C4-2B (cell line): ENCODE measurements around the gene ANO2.

Experiments used
- H3K27ac ChIP-seq: fragments of 450-650 bp; 2 replicates; pipeline ENCODE4 v1.5.1; 2017
- CTCF ChIP-seq: fragments of 450-650 bp; conservative IDR thresholded peaks from 2 replicates; pipeline ENCODE4 v1.5.1; 2017; ENCODE audit warnings: mild to moderate bottlenecking
- ZFX ChIP-seq: fragments of 450-650 bp; IDR thresholded peaks from 2 replicates; pipeline ENCODE4 v1.6.1; 2017

The ANO2 gene

GRCh38 chr12:5776091-5776490, 169.0 kb downstream of the ANO2 start:
- no peak overlapping the region for H3K27ac ChIP-seq
- TF ChIP-seq CTCF (no peak), ZFX (no peak)

DNA sequence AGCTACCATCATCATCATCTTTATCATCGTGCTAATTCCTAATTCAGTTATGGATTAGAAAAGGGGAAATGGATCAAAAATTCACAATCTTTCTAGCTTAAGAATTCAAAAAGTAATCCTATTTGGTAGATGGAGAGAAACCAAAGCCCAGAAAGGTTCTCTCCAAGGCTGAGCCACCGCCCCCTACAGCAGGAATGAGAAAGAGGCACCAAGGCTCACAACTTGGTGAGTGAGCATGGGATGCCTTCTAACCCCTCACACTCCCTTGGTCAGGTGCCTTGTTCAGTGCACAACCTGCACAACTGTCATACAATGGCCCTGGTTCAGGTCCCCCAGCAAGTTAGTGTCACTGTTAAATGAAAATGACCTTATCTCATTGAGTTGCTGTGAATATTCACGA, 171.5 kb downstream of the ANO2 start:
- H3K27ac ChIP-seq, result no peak overlapping the region
- TF ChIP-seq CTCF (no peak), ZFX (no peak)

DNA sequence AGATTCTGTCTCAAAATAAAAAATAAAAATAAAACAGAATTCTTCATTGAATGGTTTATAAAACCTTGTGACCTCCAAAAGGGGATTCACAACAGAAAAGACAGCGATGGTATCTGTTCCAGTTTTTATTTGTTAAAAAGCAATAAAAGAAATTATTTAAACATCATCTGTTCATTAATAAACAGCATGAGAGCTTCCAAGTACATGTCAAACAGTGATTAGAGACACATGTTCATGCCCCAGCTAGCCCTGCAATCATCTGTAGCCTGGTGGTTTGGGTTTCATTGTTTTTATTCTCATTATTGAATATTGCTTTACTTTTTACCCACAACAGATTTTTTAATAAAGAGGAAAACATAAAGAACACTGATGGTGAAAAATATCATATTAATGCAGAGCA, 173.3 kb downstream of the ANO2 start:
- no peak overlapping the region for H3K27ac ChIP-seq
- no peak for TF ChIP-seq ZFX
- no peak for TF ChIP-seq CTCF

DNA sequence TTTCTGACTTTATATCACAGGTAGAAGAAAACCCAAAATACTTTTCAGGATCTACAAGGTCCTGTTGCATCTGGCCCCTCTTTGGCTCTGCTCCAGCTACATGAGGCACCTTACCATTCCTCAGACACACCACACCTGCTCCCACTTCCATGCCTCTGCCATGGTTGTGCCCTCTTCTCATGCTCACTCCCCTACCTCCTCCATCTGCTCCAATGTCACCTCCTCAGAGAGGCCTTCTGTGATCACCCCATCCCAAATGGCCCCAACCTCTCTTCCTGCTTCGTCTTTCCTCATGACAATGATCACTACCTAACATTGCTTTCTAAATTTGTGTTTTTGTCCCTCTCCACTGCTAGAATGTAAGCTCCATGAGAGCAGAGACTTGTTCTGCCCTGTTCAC, 174.3 kb downstream of the ANO2 start:
- no peak overlapping the region for H3K27ac ChIP-seq
- TF ChIP-seq ZFX (no peak), CTCF (no peak)

DNA sequence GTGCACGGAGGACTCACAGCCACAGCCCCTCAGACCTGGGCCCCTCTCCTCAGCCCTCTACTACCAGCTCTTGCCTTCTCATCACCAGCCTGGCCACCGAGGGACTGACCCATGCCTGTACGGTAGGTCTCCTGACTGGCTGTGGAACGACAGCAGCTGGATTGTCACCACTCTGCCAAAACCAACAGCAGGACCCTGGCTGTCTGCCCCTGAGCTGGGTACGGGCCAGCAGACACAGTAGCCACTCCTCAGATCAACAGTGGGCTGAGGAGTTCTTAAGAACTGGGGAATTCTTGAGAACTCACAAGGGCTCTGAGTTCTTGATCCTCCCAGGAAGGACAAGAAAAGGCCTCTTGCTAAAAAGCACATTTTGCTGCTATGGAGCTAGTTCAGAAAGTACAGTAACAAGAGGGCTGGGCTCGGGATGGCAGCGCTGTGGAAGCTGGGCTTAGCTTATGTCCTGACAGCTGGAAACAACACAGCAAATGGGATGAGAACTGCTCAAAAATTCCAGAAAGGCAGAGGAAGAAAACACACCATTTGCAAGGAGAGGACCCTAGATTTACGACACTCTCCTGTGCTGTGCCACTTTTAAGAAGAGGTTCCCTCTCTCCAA, 176.4 kb downstream of the ANO2 start:
- TF ChIP-seq CTCF (no peak), ZFX (no peak)
- H3K27ac ChIP-seq, result no peak overlapping the region

DNA sequence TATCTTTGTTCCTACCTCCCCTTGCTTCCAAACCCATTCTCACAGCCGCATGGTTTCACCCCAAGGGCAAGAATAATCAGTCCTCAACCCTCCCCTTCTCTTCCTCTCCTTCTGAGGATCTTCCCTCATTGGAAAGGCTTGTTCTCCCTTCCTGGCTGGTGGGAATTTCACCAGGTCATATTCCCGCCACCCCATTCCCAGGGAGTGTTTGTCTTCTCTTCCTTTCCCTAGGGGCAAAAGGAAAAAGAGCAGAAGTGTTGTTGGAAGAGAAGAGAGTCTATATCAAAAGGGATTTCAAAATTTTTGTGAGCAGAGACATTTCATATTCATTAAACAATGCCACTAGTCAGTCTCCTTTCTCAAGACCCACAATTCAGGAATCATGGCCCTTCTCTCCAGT, 176.9 kb downstream of the ANO2 start:
- TF ChIP-seq CTCF (no peak), ZFX (no peak)
- no peak overlapping the region for H3K27ac ChIP-seq

DNA sequence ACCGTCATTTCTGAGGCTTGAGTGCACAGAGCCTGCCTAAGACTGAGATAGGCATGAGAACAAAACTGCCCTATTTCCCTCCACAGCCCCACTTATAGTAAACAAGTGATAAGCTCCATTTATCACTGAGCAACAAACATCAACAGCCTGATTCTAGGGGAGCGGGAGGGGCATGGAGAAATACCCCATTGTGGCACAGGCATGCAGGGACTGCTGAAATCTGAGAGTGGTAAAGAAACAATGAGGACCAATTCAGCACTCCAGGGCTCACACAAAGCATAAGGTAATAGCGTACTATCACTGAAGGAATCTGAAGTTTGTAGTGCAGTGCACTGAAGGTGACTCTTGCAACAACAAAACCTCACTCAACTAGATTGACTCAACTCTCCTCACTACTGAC, 186.7 kb downstream of the ANO2 start:
- H3K27ac ChIP-seq, result no peak overlapping the region
- TF ChIP-seq CTCF (no peak), ZFX (no peak)
